Epithelial cell of esophagus (primary cell): ENCODE measurements around the gene PUS3.

ENCODE experiments used
- DNase-seq: peaks from one replicate; pipeline ENCODE4 v3.0.0; 2010; ENCODE audit warnings: low read depth
- H3K4me3 ChIP-seq: 2 replicates; pipeline ENCODE4 v1.5.1; 2011; ENCODE audit warnings: mild to moderate bottlenecking, low read length, control low read depth
- TF ChIP-seq, protein P1 (sequence below): IDR thresholded peaks from 2 replicates; pipeline ENCODE4 v1.5.1; 2011; ENCODE audit warnings: low read depth, mild to moderate bottlenecking, low read length, control low read depth, inconsistent platforms; ENCODE audit not compliant: insufficient read depth; ENCODE audit errors: missing control alignments

The PUS3 gene

DNA sequence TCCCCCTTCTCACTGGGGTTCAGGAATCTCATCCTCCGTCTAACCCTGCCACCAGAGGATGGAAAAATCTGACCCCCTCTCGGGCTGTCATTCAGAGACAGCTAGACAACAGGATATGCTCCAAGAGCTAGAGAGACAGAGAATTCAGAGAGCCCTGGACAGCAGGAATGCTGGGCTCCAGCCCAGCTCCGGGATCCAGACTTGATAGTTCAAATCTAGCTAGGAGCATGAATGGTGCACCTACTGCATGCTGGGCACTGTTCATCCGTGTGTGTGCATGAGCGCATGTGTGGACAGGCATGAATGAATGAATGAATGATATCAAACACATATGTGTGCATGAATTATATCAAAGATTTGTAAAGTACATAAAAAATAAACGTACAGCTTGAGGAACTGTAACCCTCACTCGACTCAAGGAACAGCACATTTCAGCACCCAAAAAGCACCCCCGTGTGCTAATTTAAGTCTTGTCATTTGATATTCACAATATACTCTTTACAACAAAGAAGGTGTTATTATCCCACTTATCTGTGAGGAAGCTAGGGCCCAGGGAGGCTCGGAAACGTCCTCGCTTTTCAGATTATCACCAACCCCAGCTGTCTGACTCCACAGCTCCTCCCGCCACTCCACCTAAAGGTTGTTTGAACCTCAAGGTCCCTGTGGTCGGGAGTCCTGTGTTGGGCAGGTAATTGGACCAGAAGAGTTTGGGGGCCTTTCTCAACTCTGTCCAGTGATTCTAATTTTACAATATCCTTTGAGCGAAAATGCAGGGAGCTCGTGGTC is 42.2 kb upstream of the PUS3 start:
- H3K4me3 ChIP-seq, result no peak overlapping the region
- no peak for DNase-seq
- TF ChIP-seq, protein P1, sequence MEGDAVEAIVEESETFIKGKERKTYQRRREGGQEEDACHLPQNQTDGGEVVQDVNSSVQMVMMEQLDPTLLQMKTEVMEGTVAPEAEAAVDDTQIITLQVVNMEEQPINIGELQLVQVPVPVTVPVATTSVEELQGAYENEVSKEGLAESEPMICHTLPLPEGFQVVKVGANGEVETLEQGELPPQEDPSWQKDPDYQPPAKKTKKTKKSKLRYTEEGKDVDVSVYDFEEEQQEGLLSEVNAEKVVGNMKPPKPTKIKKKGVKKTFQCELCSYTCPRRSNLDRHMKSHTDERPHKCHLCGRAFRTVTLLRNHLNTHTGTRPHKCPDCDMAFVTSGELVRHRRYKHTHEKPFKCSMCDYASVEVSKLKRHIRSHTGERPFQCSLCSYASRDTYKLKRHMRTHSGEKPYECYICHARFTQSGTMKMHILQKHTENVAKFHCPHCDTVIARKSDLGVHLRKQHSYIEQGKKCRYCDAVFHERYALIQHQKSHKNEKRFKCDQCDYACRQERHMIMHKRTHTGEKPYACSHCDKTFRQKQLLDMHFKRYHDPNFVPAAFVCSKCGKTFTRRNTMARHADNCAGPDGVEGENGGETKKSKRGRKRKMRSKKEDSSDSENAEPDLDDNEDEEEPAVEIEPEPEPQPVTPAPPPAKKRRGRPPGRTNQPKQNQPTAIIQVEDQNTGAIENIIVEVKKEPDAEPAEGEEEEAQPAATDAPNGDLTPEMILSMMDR, result no peak

DNA sequence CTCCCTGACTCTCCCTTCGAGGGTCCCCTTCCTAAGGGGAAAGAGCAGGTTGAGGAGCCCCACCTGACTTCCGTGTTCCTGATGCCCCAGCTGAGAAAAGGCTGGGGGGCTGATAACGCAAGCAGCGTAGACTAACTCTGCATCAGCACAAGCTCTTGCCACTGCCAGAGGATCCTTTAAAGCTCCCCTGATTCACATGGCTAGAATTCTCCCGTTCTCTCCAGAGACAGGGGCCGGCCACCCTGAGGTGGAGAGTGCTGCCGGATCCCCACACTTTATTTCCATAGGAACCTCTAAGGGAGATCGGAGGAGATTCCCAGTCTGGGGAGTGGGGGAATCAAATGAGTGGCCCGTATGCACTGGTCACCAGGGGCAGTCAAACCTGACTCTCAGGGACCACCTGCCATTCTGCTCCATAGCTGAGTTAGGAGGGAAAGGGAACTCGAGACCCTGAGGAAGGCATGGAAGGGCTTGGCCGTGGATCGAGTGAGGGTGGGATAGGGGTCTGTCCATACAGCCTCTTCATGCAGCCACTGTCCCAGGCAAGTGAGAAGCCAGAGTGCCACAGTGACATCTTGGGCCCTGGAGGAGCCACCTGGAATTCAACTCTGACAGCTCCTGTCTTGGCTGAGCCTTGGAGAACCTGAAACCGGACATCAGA is 41.5 kb upstream of the PUS3 start:
- TF ChIP-seq, protein P1, result no peak
- H3K4me3 ChIP-seq, result no peak overlapping the region

DNA sequence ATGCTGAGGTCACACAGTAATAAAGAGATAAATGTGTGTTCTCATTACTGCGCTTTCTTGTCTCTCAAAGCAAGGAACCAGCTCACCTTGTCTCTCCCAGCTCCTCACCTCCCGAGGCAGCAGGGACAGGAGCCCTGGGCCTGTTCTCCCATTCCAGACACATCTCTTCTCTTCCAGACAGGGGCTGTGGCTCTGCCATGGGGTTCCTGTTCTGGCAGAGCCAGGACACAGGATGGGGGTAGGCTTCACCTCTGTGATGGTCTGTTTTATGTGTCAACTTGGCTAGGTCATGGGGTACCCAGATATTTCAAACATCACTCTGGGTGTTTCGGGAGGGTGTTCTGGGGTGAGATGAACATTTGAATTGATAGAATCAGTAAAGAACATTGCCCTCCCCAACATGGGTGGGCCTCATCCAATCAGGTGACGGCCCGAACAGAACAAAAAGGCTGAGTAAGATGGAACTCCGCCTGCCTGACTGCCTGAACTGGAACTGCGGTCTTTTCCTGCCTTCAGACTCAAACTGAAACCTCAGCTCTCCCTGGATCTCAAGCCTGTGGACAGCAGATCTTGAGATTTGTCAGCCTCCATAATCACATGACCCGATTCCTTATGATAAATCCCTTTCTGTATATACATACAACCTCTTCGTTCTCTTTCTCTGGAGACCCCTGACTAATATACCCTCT is 40.8 kb upstream of the PUS3 start:
- H3K4me3 ChIP-seq, result no peak overlapping the region
- TF ChIP-seq, protein P1, result no peak
- no peak for DNase-seq

More for the DNA sequence above, 41.5 kb upstream of the PUS3 start:
- no peak for DNase-seq

DNA sequence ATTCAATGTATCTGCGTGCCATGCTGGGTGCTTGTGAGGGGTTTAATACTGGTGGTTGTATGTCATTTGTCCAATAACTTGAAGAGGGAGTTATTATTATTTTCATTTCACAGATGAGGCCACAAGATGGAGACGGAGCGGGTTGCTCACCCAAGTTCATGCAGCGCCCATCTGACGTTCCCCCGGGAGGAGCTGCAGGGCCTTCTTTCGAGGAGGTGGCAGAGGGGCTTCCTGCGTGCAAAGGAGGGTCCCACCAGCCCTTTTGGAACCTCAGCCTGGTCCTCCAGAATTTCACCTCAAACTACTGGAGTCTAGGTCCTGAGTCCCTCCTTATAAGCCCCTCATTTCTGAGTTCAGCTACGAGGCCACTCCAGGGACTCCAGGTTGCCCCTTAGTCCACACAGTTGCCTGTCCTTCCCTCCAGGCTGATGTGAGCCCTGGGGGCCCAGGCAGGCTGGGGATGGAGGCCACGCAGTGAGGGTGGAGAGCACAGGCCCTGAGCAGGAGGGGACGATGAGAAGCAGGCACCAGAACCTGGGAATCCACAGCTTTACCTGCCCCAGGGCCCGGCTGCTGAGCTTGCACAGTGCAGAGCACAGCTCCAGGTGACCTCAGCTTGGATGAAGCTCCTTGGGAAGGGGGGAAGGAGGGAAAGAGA is 39.9 kb upstream of the PUS3 start:
- DNase-seq, result no peak
- H3K4me3 ChIP-seq, result no peak overlapping the region
- TF ChIP-seq, protein P1, result no peak

- no peak overlapping the region for H3K4me3 ChIP-seq
- DNase-seq, result peak; percentile 57
- TF ChIP-seq, protein P1, result peak; percentile 89
Measured at GRCh38 chr11:125941619-125942611, 38.9 kb upstream of the PUS3 start.

- DNase-seq, result no peak
- TF ChIP-seq, protein P1, result no peak
- H3K4me3 ChIP-seq, result no peak overlapping the region
Measured at GRCh38 chr11:125941267-125941618, 38.2 kb upstream of the PUS3 start.
